ENCODE results near the gene MICU1.
"Not testable (repeated sequence)": the region's sequence is repeated elsewhere in the genome, so short reads cannot be mapped to it uniquely, and the experiment has no call there.

Gene MICU1, protein sequence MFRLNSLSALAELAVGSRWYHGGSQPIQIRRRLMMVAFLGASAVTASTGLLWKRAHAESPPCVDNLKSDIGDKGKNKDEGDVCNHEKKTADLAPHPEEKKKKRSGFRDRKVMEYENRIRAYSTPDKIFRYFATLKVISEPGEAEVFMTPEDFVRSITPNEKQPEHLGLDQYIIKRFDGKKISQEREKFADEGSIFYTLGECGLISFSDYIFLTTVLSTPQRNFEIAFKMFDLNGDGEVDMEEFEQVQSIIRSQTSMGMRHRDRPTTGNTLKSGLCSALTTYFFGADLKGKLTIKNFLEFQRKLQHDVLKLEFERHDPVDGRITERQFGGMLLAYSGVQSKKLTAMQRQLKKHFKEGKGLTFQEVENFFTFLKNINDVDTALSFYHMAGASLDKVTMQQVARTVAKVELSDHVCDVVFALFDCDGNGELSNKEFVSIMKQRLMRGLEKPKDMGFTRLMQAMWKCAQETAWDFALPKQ

DNA sequence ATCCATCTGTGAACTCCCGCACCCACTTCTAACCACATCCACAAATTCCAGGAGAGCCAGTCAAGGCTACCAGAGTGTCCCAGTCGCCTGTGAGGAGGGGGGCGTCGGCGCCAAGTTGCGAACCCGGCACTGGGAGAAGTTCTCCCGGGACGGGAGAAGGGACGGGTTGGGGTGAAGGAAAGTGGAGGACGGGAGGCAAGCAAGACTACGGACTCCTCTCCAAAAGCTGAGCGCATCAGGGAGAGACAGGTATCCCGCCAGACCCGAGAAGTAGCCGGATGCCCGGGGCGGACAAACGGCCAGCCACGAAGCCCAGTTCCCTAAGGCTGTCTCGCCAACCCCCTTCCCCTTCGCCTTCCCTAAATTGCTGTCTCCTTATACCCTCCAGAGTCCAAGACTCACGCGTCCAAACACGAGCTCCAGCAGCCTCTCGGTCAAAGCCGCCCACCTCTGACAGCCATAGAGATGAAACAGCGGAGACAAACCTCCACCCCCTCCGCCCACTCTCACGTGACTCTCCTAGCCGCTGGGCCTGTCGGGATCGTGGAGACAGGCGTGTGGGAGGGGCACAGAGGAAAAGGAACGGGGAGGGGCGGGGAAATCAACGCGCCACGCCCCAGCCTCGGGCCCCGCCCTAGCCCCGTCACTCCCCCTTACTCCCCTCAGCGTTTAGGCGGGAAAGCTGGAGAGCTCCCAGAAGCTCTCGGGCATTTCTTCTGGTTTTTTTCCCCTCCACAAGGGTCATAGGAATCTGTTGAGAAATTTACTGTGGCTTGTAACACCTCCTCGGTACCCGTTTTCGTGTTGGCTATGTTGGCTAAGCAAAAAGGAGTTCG is at the start of gene MICU1:
MICU1 (minus strand) TSS at position 472 of the 836 bp plus-strand sequence. CDS start 59,286 bp downstream, outside the sequence.
- H3K27me3 ChIP-seq (replicated peaks): no peaks in the 10 kb centered on the region
- in situ Hi-C loops (cut with HindIII; ENCODE audit: low pct_ligation_motif_present, low sequenced_read_pairs): no loop called here
- H3K36me3 ChIP-seq (replicated peaks): no peaks in the 10 kb centered on the region
- TF ChIP-seq, protein P1, sequence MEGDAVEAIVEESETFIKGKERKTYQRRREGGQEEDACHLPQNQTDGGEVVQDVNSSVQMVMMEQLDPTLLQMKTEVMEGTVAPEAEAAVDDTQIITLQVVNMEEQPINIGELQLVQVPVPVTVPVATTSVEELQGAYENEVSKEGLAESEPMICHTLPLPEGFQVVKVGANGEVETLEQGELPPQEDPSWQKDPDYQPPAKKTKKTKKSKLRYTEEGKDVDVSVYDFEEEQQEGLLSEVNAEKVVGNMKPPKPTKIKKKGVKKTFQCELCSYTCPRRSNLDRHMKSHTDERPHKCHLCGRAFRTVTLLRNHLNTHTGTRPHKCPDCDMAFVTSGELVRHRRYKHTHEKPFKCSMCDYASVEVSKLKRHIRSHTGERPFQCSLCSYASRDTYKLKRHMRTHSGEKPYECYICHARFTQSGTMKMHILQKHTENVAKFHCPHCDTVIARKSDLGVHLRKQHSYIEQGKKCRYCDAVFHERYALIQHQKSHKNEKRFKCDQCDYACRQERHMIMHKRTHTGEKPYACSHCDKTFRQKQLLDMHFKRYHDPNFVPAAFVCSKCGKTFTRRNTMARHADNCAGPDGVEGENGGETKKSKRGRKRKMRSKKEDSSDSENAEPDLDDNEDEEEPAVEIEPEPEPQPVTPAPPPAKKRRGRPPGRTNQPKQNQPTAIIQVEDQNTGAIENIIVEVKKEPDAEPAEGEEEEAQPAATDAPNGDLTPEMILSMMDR (IDR thresholded peaks at IDR 0.05; ENCODE audit: low read depth, low read length, missing control alignments): no peak
- DNase-seq: peak; percentile 92
- H3K4me3 ChIP-seq (ENCODE audit: low read depth, low read length): peak within 1 kb of the TSS; percentile 81
- peak within 1 kb of the TSS; percentile 75 for H3K27ac ChIP-seq

DNA sequence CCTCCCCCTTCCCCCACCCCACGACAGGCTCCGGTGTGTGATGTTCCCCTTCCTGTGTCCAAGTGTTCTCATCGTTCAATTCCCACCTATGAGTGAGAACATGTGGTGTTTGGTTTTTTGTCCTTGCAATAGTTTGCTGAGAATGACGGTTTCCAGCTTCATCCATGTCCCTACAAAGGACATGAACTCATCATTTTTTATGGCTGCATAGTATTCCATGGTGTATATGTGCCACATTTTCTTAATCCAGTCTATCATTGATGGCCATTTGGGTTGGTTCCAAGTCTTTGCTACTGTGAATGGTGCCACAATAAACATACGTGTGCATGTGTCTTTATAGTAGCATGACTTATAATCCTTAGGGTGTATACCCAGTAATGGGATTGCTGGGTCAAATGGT is 48.3 kb upstream of the MICU1 start:
- H3K4me3 ChIP-seq (ENCODE audit: low read depth, low read length); DNase-seq; H3K27me3 ChIP-seq (replicated peaks); in situ Hi-C loops (cut with HindIII; ENCODE audit: low pct_ligation_motif_present, low sequenced_read_pairs); H3K36me3 ChIP-seq (replicated peaks); H3K27ac ChIP-seq: not testable (repeated sequence)

DNA sequence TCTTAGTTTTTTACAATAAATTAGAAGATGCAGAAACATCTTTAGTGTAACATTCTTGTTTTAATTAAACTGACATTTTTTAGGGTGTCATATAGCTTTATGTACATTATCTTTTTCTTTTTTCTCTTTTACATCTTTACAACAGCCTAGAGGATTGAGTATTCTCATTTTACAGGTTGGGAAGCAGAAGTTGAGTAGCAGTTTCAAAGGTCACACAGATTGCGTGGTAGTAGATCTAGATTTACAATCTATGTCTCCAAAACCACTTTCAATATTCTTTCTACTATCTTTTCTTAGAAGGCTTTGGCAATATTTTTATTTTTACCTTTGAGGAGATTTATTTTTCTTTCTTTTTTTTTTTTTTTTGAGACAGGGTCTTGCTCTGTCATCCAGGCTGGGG is 47.4 kb upstream of the MICU1 start:
- TF ChIP-seq, protein P1 (IDR thresholded peaks at IDR 0.05; ENCODE audit: low read depth, low read length, missing control alignments): no peak
- Histone ChIP-seq H3K36me3 (replicated peaks) (no peaks in the 10 kb centered on the region), H3K27me3 (replicated peaks) (no peaks in the 10 kb centered on the region), H3K4me3 (ENCODE audit: low read depth, low read length) (no peak overlapping the region), H3K27ac (no peak overlapping the region)
- DNase-seq: no peak
- in situ Hi-C loops (cut with HindIII; ENCODE audit: low pct_ligation_motif_present, low sequenced_read_pairs): no loop called here

DNA sequence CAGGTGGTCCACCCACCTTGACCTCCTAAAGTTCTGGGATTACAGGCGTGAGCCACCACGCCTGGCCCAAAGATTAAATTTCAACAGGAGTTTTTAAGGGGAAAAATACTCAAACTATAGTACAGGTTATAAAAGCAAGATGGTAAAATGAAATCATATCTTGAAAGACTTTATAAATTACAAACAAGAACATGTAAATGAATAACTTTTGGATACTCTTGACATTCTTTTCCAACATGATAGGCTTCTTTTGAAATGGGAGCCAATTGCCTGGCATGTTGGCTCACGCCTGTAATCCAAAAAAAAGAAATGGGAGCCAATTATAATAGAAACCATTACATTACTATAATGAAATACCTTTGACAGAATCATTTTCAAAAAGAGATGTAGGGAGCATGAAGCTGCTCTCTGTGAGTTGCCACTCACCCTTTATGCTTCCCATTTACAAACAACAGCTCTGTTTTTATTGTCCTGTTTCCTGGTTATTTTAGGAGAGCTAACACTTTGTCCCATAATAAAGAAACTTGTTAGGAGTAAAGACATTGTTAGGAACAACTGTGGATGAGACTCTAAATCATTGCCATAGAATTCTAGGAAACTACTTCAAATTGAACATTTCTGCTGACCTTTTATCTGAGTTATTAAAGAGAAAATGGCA is 41.5 kb upstream of the MICU1 start:
- Histone ChIP-seq H3K36me3 (replicated peaks) (no peaks in the 10 kb centered on the region), H3K27ac (no peak overlapping the region), H3K4me3 (ENCODE audit: low read depth, low read length) (no peak overlapping the region), H3K27me3 (replicated peaks) (no peaks in the 10 kb centered on the region)
- DNase-seq: no peak
- TF ChIP-seq, protein P1 (IDR thresholded peaks at IDR 0.05; ENCODE audit: low read depth, low read length, missing control alignments): no peak
- in situ Hi-C loops (cut with HindIII; ENCODE audit: low pct_ligation_motif_present, low sequenced_read_pairs): no loop called here

DNA sequence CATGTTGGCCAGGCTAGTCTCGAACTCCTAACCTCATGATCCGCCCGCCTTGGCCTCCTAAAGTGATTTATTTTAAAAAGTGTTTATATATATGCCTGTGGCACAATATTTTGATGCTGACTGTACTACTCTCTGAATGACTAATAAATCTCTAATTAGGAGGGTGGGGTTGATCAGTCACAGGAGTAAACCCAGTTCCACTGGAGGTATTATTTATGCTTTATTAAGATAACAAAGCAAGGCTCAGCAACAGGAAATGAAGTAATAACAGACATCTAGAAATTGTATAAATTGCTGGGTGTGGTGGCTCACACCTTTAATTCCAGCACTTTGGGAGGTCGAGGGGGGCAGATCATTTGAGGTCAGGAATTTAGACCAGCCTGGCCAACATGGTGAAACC is 40.0 kb upstream of the MICU1 start:
- no peak for DNase-seq
- in situ Hi-C loops (cut with HindIII; ENCODE audit: low pct_ligation_motif_present, low sequenced_read_pairs): no loop called here

More for the DNA sequence above, 40.0 kb upstream of the MICU1 start:
- Histone ChIP-seq H3K4me3 (ENCODE audit: low read depth, low read length) (no peak overlapping the region), H3K27ac (no peak overlapping the region), H3K27me3 (replicated peaks) (no peaks in the 10 kb centered on the region), H3K36me3 (replicated peaks) (no peaks in the 10 kb centered on the region)
- TF ChIP-seq, protein P1 (IDR thresholded peaks at IDR 0.05; ENCODE audit: low read depth, low read length, missing control alignments): no peak
